Adrenal gland (tissue), 12 donors: ENCODE data around the gene ID2. TPM values are rescaled to one million over a fixed set of nuclear protein-coding genes. Genes with fewer than 3 reads are reported as not detected.

Experiments used
- DNase-seq, 7 donors: peaks; one replicate each; pipeline ENCODE4 v3.0.0-alpha.2; 2019 to 2020
- H3K27ac ChIP-seq, 5 donors: fragments of 200-600 bp; sonication (generic) in 4 of 5; 1 replicate in 3 of 5; 2 replicates in 2 of 5; pipeline versions ENCODE4 v1.5.1 to v1.8.0; 2016 to 2020; ENCODE audit warnings: mild to moderate bottlenecking in 1 of 5
- H3K27me3 ChIP-seq: fragments of 200-600 bp; 2 replicates; pipeline ENCODE4 v1.8.0; 2021
- H3K36me3 ChIP-seq, 2 donors: fragments of 200-600 bp; replicated peaks in 1 of 2; 1 replicate in 1 of 2; 2 replicates in 1 of 2; pipeline versions ENCODE4 v1.5.1 to v1.8.0; 2018 to 2022
- H3K4me1 ChIP-seq, 2 donors: fragments of 200-600 bp; replicated peaks in 1 of 2; 1 replicate in 1 of 2; 2 replicates in 1 of 2; pipeline versions ENCODE4 v1.5.1 to v1.8.0; 2018 to 2021
- H3K4me3 ChIP-seq, 4 donors: fragments of 200-600 bp; sonication (generic) in 3 of 4; one replicate each; pipeline ENCODE4 v1.5.1; 2016 to 2018
- H3K9me3 ChIP-seq, 3 donors: fragments of 200-600 bp; sonication (generic) in 1 of 3; replicated peaks in 1 of 3; 1 replicate in 2 of 3; 2 replicates in 1 of 3; pipeline versions ENCODE4 v1.5.1 to v1.8.0; 2016 to 2021
- POLR2A ChIP-seq, 2 donors: fragments of 450-650 bp; IDR thresholded peaks; one replicate each; pipeline ENCODE4 v1.6.1; 2017; ENCODE audit warnings: antibody characterized with exemption in 2 of 2, mild to moderate bottlenecking in 2 of 2, moderate library complexity in 1 of 2
- WGBS, 4 donors: extraction: QIAGEN DNeasy Blood & Tissue Kit in 2 of 4; methylation state at CpG; one replicate each; pipeline versions ENCODE4 v1.1.5 to v1.1.7; 2013 to 2017; 5-methylcytosine and 5-hydroxymethylcytosine counted together
- intact Hi-C, 2 donors: fragments of 100-400 bp; cut with DNase I; formaldehyde crosslinking; loops; one replicate each; pipeline versions ENCODE4 v1.14.1 to v1.15.0; 2022 to 2023
- polyA plus RNA-seq, 3 donors: library from polyadenylated mRNA; stranded (reverse); fragments of 200-250 nt in 2 of 3; fragments of 350-450 nt in 1 of 3; fragmentation: Illumina TruSeq in 1 of 3; extraction: RNeasy Lipid Tissue Mini Kit (QIAGEN cat#74804) in 1 of 3; gene quantifications; one replicate each; pipeline ENCODE4 v1.2.3, GENCODE V29; 2013 to 2014
- total RNA-seq, 9 donors: library from RNA; depleted of rRNA in 4 of 9; stranded (reverse); fragments of >200 nt in 4 of 9; fragments of 120-200 nt in 1 of 9; fragmentation: NEBNext Ultra II Directional in 1 of 9; extraction: Animal tissue kit (Norgen Biotek cat#: 25700) in 1 of 9; gene quantifications; one replicate each; pipeline versions ENCODE4 v1.1.0 to v1.2.4, GENCODE V29; 2013 to 2023
- TF ChIP-seq, protein P1 (sequence below), 6 experiments: fragments of 450-650 bp in 4 of 6; fragments of 200-600 bp in 2 of 6; sonication (generic) in 1 of 6; IDR thresholded peaks; 1 replicate in 5 of 6; 2 replicates in 1 of 6; pipeline versions ENCODE4 v1.5.1 to v1.8.0; 2016 to 2021; ENCODE audit warnings: antibody characterized with exemption in 6 of 6, mild to moderate bottlenecking in 2 of 6, moderate library complexity in 1 of 6
- donor health status: healthy with polysubstance abuse.
- donor health status: Bipolar disorder and iron deficiency.
- donor health status: DM: yes; HTN: yes; CAD: no.
- donor health status: DM: no; HTN: no; CAD: no.
- donor health status: DM: no; HTN: no; CAD: no.
- donor health status: DM: yes; HTN: yes; CAD: no.

ID2 gene
- total and polyA plus RNA-seq, 12 donors: 80.7 to 468 (median 132) TPM

DNA sequence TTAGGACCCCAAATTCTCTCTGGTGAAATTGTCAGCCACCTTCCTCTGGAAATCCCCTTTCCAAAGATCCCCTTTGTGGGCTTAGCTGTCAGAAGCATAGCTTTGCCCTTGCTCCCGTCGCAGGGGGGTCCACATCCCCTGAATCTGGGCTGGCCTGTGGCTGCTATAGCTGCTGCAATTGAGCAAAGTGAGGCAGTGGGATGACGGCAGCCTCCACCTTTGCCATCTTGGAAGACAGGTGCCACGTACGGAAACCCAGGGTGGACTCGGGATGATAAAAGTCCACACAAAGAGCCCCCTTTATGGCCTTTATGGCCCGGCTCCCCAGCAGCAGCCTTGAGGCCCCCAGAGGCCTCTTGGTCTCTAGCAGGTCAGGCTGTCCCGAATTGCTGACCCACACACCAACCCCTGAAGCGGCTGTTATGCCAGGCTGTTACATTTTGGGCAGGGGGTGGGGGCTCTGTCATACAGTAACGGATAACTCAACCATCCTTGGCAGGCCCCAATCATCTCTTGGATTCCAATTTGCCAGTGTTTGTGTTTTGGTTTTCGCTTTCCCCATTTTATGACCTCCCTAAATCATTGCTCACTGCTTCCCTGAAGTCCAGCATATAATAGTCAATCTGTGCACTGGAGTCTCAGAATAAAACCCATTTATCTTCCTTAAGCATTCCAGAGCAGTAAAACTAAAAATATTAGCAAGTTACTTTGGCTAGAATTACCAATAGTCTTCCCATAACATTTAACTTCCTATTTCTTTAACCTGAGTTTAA, 33.2 kb upstream of the ID2 start:
- Histone ChIP-seq H3K36me3 (no peaks in the 10 kb centered on the region), H3K4me3 (no peak overlapping the region), H3K9me3 (no peaks in the 10 kb centered on the region), H3K4me1 (no peaks in the 10 kb centered on the region), H3K27ac (no peak overlapping the region), H3K27me3 (no peaks in the 10 kb centered on the region)
- DNase-seq: no peak
- TF ChIP-seq, protein P1, sequence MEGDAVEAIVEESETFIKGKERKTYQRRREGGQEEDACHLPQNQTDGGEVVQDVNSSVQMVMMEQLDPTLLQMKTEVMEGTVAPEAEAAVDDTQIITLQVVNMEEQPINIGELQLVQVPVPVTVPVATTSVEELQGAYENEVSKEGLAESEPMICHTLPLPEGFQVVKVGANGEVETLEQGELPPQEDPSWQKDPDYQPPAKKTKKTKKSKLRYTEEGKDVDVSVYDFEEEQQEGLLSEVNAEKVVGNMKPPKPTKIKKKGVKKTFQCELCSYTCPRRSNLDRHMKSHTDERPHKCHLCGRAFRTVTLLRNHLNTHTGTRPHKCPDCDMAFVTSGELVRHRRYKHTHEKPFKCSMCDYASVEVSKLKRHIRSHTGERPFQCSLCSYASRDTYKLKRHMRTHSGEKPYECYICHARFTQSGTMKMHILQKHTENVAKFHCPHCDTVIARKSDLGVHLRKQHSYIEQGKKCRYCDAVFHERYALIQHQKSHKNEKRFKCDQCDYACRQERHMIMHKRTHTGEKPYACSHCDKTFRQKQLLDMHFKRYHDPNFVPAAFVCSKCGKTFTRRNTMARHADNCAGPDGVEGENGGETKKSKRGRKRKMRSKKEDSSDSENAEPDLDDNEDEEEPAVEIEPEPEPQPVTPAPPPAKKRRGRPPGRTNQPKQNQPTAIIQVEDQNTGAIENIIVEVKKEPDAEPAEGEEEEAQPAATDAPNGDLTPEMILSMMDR (IDR thresholded peaks at IDR 0.05): no peak
- TF ChIP-seq POLR2A (IDR thresholded peaks at IDR 0.05): no peak
- intact Hi-C loops: no loop called here
- WGBS, 4 donors: 91 to 94% (median 93%) methylated on average over 5 to 11 of the region's 11 CpGs

DNA sequence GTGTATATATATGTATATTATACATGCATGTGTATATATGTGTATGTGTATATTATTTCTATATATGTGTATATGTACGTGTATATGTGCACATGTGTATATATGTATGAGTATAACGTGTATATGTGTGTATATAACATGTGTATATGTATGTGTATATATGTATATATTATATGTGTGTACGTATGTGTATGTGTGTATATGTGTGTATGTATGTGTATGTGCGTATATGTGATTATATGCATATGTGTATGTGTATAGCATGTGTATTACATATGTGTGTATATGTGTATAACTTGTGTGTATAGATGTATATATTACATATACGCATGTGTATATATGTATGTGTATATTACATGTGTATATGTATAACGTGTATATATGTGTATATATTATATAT, 32.1 kb upstream of the ID2 start:
- intact Hi-C loops: no loop called here
- H3K4me3 ChIP-seq: no peak overlapping the region
- no peak for TF ChIP-seq POLR2A (IDR thresholded peaks at IDR 0.05)
- TF ChIP-seq, protein P1 (IDR thresholded peaks at IDR 0.05): no peak
- no peaks in the 10 kb centered on the region for H3K9me3 ChIP-seq
- no peaks in the 10 kb centered on the region for H3K4me1 ChIP-seq
- 61 to 82% (median 71%) methylated on average over 6 of the region's 6 CpGs for WGBS, 4 donors
- DNase-seq: no peak
- no peaks in the 10 kb centered on the region for H3K36me3 ChIP-seq
- H3K27me3 ChIP-seq: no peaks in the 10 kb centered on the region
- no peak overlapping the region for H3K27ac ChIP-seq

DNA sequence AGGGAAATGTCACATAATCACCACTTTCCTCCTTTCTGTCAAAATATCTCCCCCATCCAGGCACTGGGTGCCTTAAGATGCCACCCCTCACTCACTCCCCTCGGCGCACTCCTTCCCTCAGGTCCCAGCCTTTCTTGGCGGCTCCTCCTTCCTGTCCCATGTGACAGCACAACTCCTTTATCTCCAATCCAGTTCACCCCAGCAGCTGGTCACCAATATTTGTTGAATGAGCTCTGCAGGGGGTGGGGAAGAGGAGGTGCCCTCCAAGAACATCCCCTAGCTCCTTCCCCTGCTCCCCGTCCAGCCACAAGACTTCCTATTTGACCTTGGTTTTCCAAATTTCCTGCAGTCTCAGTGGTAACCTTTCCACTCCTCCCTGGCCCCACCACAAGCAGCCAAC, 31.6 kb upstream of the ID2 start:
- H3K4me3 ChIP-seq: no peak overlapping the region
- no peaks in the 10 kb centered on the region for H3K36me3 ChIP-seq
- TF ChIP-seq POLR2A (IDR thresholded peaks at IDR 0.05): no peak
- TF ChIP-seq, protein P1 (IDR thresholded peaks at IDR 0.05): no peak
- no peaks in the 10 kb centered on the region for H3K9me3 ChIP-seq
- H3K27me3 ChIP-seq: no peaks in the 10 kb centered on the region
- DNase-seq: no peak
- no peak overlapping the region for H3K27ac ChIP-seq
- intact Hi-C loops: no loop called here
- no peaks in the 10 kb centered on the region for H3K4me1 ChIP-seq
- WGBS, 4 donors: 86 to 95% (median 91%) methylated on average over 4 of the region's 4 CpGs

DNA sequence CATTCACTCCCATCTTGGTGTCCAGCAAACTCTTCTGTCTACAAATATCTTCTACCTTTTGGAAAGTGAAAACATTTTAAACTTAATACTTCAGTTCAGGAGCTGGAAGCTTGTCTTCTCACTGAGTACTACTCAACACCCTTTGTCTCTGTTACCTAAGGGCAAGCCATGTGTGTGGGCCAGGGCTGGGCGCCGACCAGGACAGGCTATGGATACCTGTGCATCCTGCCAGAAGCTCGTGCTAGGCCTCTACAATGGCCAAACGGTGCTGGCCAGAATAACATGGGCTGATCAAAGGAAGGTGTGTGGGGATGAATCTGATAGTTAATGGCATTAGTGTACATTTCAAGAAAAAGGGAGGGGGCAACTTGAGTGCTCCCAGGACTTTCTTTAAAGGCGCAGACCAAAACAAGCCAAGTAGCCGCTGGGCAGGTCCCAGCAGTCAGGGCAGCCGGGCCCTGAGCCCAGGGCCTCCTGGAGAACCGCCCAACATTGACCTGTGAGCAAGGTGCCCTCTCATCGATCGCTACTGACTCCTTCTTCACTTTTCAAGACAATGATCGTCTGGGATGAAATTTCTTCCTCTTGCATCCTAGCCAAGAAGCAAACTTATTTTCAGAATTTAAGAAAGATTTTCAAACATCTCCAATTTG, 29.0 kb upstream of the ID2 start:
- H3K27ac ChIP-seq: no peak overlapping the region
- 93 to 98% (median 96%) methylated on average over 10 to 11 of the region's 11 CpGs for WGBS, 4 donors
- H3K36me3 ChIP-seq: no peaks in the 10 kb centered on the region
- H3K27me3 ChIP-seq: no peaks in the 10 kb centered on the region
- H3K9me3 ChIP-seq: no peaks in the 10 kb centered on the region
- no peaks in the 10 kb centered on the region for H3K4me1 ChIP-seq
- TF ChIP-seq, protein P1 (IDR thresholded peaks at IDR 0.05): no peak
- TF ChIP-seq POLR2A (IDR thresholded peaks at IDR 0.05): no peak
- no peak overlapping the region for H3K4me3 ChIP-seq
- intact Hi-C loops: no loop called here
- DNase-seq: no peak
